Measurements from ENCODE around the gene CD4. TPM values are rescaled to one million over a fixed set of nuclear protein-coding genes. Genes with fewer than 3 reads are reported as not detected.

Gene CD4
- total and polyA plus RNA-seq, 10 of the 15 experiments (the other 5 are each of a cell fraction or from before 2014, with no cell fraction given) = 0.24 to 1.6 (median 0.69) TPM

DNA sequence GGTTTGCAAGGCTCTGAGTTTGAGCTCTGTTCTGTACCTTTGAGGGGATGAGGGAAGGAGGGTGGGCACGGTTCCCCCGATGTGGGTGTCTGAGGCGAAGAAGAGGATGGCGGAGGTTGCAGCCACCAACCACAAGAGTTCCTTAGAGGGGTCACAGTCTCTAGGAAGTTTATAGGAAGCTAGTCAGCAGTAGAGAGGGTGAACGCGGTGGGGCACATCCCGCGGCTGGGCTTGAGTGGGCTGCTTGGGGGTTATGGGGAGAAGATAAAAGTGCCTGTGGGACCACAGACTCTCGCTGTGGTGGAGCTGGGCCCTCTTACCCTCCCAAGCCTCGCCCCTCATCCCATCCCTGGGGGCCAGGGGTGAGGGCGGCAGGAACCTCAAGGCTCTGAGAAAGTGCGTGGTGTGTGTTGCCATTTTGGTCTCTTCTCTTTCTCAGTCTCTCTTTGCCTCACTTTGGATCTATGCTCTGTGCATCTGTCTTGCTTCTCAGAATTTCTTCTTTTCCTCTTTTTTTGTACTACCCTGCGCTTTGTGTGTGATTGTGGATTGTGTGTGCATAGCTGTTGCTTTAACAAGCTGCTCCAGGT lies 2.7 kb downstream of the CD4 start:
- H3K27ac ChIP-seq (ENCODE audit: control insufficient read depth, insufficient read depth) = no peak overlapping the region
- no TSS peak for BruUV-seq (replicated peaks)
- POLR2A ChIA-PET = interaction anchor here (0.6 to 2.5 kb wide), 11 partner anchors 8 to 257 kb away, joined by 3 to 12 read pairs (median 5); partner anchors contain the start of genes CDCA3, GAPDH, MLF2 and PTMS
- no peak overlapping the region for H3K9ac ChIP-seq (ENCODE audit: control insufficient read depth, insufficient read depth, low read length)
- no peaks in the 10 kb centered on the region for H4K20me1 ChIP-seq (ENCODE audit: control insufficient read depth, insufficient read depth)
- FAIRE-seq (no peak), ATAC-seq (peak; percentile 33; the same call in 2 of the 3 replicates), DNase-seq (ENCODE audit: low read depth, low spot score) (no peak)
- intact Hi-C loops (cut with micrococcal nuclease; ENCODE audit: unreplicated experiment) = no loop called here
- H3K4me1 ChIP-seq (ENCODE audit: control insufficient read depth, insufficient read depth, low read length) = peaks cover 15% of the 10 kb centered on the region
- peak overlapping the region; percentile 19; the same call in 1 of the 2 replicates for H3K4me2 ChIP-seq (ENCODE audit: control insufficient read depth, insufficient read depth)
- SMC1A ChIA-PET (ENCODE audit: uncharacterized antibody, unreplicated experiment) = interaction anchor here (0.9 to 2.0 kb wide), 9 partner anchors 9 to 95 kb away, joined by 3 to 10 read pairs (median 4); partner anchors contain the start of genes GPR162 and MLF2
- CTCF ChIA-PET = interaction anchor here (0.8 to 2.3 kb wide), 15 partner anchors 11 to 253 kb away, joined by 3 to 19 read pairs (median 4); partner anchors contain the start of genes MLF2 and SPSB2
- TF ChIP-seq RCOR1 (conservative IDR thresholded peaks at IDR 0.05; ENCODE audit: low read depth, low read length) (0 out of 2 replicates have a peak, but pooled peaks have one; percentile 27), RUNX3 (IDR thresholded peaks at IDR 0.05; ENCODE audit: low read length) (0 out of 2 replicates have a peak, but pooled peaks have one; percentile 23), MEF2B (IDR thresholded peaks at IDR 0.05; ENCODE audit: partially characterized antibody, poor library complexity, severe bottlenecking) (peak; percentile 12), RAD51 (IDR thresholded peaks at IDR 0.05) (no peak)
- H3K4me3 ChIP-seq = no peak overlapping the region
- RAD21 ChIA-PET (ENCODE audit: unreplicated experiment) = interaction anchor here (1.0 to 1.8 kb wide), 8 partner anchors 8 to 102 kb away, joined by 3 to 9 read pairs (median 4); partner anchors contain the start of genes CDCA3, COPS7A, MLF2 and PTMS
- no peaks in the 10 kb centered on the region for H3K9me3 ChIP-seq (replicated peaks; ENCODE audit: control insufficient read depth, insufficient read depth, low read length)
- no peaks in the 10 kb centered on the region; a peak in 1 of 4 replicates for H3K27me3 ChIP-seq (replicated peaks in 1 of 2; ENCODE audit: control insufficient read depth in 2 of 2, insufficient read depth in 2 of 2, low read length in 1 of 2)
- H3K36me3 ChIP-seq (ENCODE audit: control insufficient read depth in 2 of 2, insufficient read depth in 2 of 2, low read length in 1 of 2) = no peaks in the 10 kb centered on the region
- no peaks in the 10 kb centered on the region for H3K79me2 ChIP-seq (ENCODE audit: control insufficient read depth, insufficient read depth, low read length)
- peak overlapping the region; percentile 65 for H2AFZ ChIP-seq (ENCODE audit: control insufficient read depth, low read depth, low read length)
- in situ Hi-C loops (cut with MboI) = no loop called here
- 38% methylated on average over 13 of the region's 13 CpGs for WGBS (ENCODE audit: insufficient coverage, insufficient replicate concordance, low lambda C conversion rate, missing lambda C conversion rate)

All from GM12878 (cell line).